ENCODE results near the gene PPP1R3C. TPM values are rescaled to one million over a fixed set of nuclear protein-coding genes. Genes with fewer than 3 reads are reported as not detected.

PPP1R3C gene
- total and polyA plus RNA-seq, 2 experiments from 2014 or later = 0.91 to 1.8 TPM

GRCh38 chr10:91590142-91590903 is 42.5 kb downstream of the PPP1R3C start:
- ATAC-seq = no peak

More at GRCh38 chr10:91590142-91590903, 42.5 kb downstream of the PPP1R3C start:
- DNase-seq (ENCODE audit: low spot score) = no peak
- Histone ChIP-seq H3K36me3 (ENCODE audit: insufficient read depth) (no peaks in the 10 kb centered on the region), H4K20me1 (replicated peaks; ENCODE audit: insufficient read depth) (no peaks in the 10 kb centered on the region), H2AFZ (no peak overlapping the region), H3K27me3 (ENCODE audit: insufficient read depth) (no peaks in the 10 kb centered on the region), H3F3A (replicated peaks; ENCODE audit: low read depth) (no peaks in the 10 kb centered on the region), H3K27ac (ENCODE audit: low read depth) (no peak overlapping the region), H3K4me1 (ENCODE audit: insufficient read depth) (no peaks in the 10 kb centered on the region), H3K4me2 (no peak overlapping the region), H3K4me3 (no peak overlapping the region), H3K9me2 (ENCODE audit: insufficient read depth) (peaks cover 5% of the 10 kb centered on the region; the same call in 1 of the 2 replicates), H3K79me2 (replicated peaks; ENCODE audit: insufficient read depth) (no peaks in the 10 kb centered on the region)
- no peak overlapping the region for H3K27ac Mint-ChIP-seq
- H3K4me3 Mint-ChIP-seq = no peak overlapping the region
- no peaks in the 10 kb centered on the region for H3K9me3 Mint-ChIP-seq
- peaks cover 2% of the 10 kb centered on the region for H3K27me3 Mint-ChIP-seq (ENCODE audit: insufficient read depth, low read depth, poor library complexity)
- no peaks in the 10 kb centered on the region for H3K36me3 Mint-ChIP-seq (ENCODE audit: low read depth)
- no peaks in the 10 kb centered on the region for H3K4me1 Mint-ChIP-seq
- no peak for TF ChIP-seq CTCF (conservative IDR thresholded peaks at IDR 0.05; ENCODE audit: low read depth in 2 of 2)
- no peak for TF ChIP-seq EZH2 (IDR thresholded peaks at IDR 0.05; ENCODE audit: low read depth, unreplicated experiment)
- TF ChIP-seq REST (IDR thresholded peaks at IDR 0.05; ENCODE audit: unreplicated experiment) = no peak
- no peak for TF ChIP-seq ZNF331 (CRISPR knock-in tag; IDR thresholded peaks at IDR 0.05; ENCODE audit: low read depth)
- TF ChIP-seq POLR2AphosphoS5 (IDR thresholded peaks at IDR 0.05; ENCODE audit: low read depth) = no peak
- TF ChIP-seq JUNB (IDR thresholded peaks at IDR 0.05; ENCODE audit: unreplicated experiment) = no peak
- no peak for TF ChIP-seq STAT1 (IDR thresholded peaks at IDR 0.05; ENCODE audit: unreplicated experiment)
- TF ChIP-seq ZNF462 (CRISPR knock-in tag; IDR thresholded peaks at IDR 0.05) = no peak
- no peak for TF ChIP-seq NANOG (IDR thresholded peaks at IDR 0.05; ENCODE audit: borderline replicate concordance)
- TF ChIP-seq CREB1 (CRISPR knock-in tag; IDR thresholded peaks at IDR 0.05; ENCODE audit: low read depth) = no peak
- TF ChIP-seq EZH2phosphoT487 (IDR thresholded peaks at IDR 0.05; ENCODE audit: unreplicated experiment) = no peak
- no peak for TF ChIP-seq ETS1 (IDR thresholded peaks at IDR 0.05)
- no peak for TF ChIP-seq ZNF114 (CRISPR knock-in tag; IDR thresholded peaks at IDR 0.05)

All from GM23338 (cell line).